Breast epithelium (tissue), 4 donors: ENCODE data around the gene ZNF418. TPM values are rescaled to one million over a fixed set of nuclear protein-coding genes. Genes with fewer than 3 reads are reported as not detected.
"Not testable (repeated sequence)": the region's sequence is repeated elsewhere in the genome, so short reads cannot be mapped to it uniquely, and the experiment has no call there.

Source experiments
- DNase-seq, 2 donors: peaks; one replicate each; pipeline ENCODE4 v3.0.0-alpha.2; 2019; ENCODE audit warnings: low spot score in 2 of 2
- H3K27ac ChIP-seq, 2 donors: fragments of 200-600 bp; sonication (generic) in 1 of 2; one replicate each; pipeline ENCODE4 v1.5.1; 2016 to 2019; ENCODE audit warnings: mild to moderate bottlenecking in 1 of 2
- H3K27me3 ChIP-seq, 2 donors: fragments of 200-600 bp; sonication (generic) in 1 of 2; one replicate each; pipeline versions ENCODE4 v1.5.1 to v1.6.0; 2017 to 2019; ENCODE audit warnings: control low read depth in 1 of 2, mild to moderate bottlenecking in 1 of 2
- H3K36me3 ChIP-seq: fragments of 200-600 bp; one replicate; pipeline ENCODE4 v1.5.1; 2019
- H3K4me1 ChIP-seq, 2 donors: fragments of 200-600 bp; sonication (generic); one replicate each; pipeline ENCODE4 v1.5.1; 2016 to 2019; ENCODE audit warnings: control low read depth in 1 of 2
- H3K4me3 ChIP-seq, 3 donors: fragments of 200-600 bp; sonication (generic); 1 replicate in 2 of 3; 2 replicates in 1 of 3; pipeline ENCODE4 v1.5.1; 2016 to 2019; ENCODE audit warnings: mild to moderate bottlenecking in 3 of 3, moderate library complexity in 2 of 3
- H3K9me3 ChIP-seq, 2 donors: fragments of 200-600 bp; sonication (generic) in 1 of 2; one replicate each; pipeline ENCODE4 v1.5.1; 2016 to 2019; ENCODE audit warnings: control low read depth in 1 of 2
- POLR2A ChIP-seq: fragments of 450-650 bp; IDR thresholded peaks from one replicate; pipeline ENCODE4 v1.6.1; 2016; ENCODE audit warnings: antibody characterized with exemption, mild to moderate bottlenecking, moderate library complexity
- POLR2AphosphoS5 ChIP-seq, 3 donors: sonication (generic); formaldehyde crosslinking; IDR thresholded peaks; one replicate each; pipeline ENCODE4 v1.6.1; 2017; ENCODE audit warnings: antibody characterized with exemption in 3 of 3
- intact Hi-C: fragments of 100-400 bp; cut with DNase I; formaldehyde crosslinking; loops from one replicate; pipeline ENCODE4 v1.15.1; 2023; ENCODE audit warnings: low total_unique reads
- total RNA-seq, 3 donors: library from RNA; depleted of rRNA; stranded (reverse); fragments of >200 nt; gene quantifications; one replicate each; pipeline ENCODE4 v1.1.0, GENCODE V29; 2016
- TF ChIP-seq, protein P1 (sequence below), 3 donors: fragments of 450-650 bp; IDR thresholded peaks; one replicate each; pipeline ENCODE4 v1.5.1; 2016 to 2017; ENCODE audit warnings: antibody characterized with exemption in 3 of 3, mild to moderate bottlenecking in 3 of 3, moderate library complexity in 3 of 3

ZNF418 gene
- total RNA-seq, 3 donors from 2014 or later, result 3.2 to 8.9 (median 5.9) TPM

DNA sequence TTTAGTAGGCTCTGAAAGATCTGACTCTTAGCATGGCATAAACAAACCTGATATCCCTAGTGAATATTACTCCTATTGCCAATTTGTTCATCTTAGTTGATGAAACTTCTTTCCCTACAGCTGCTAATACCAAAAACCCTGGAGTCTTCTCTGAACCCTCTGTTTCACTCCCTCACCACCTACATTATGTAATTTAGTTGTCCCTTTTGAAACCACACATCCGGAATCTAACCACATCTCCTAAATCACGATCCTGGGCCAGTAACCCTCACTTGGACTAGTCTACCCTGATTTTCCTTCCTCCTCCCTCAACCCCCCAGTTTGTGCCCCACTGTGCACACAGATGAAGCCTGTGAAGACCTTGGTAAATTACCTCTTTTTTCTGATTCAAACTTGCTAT lies 11.1 kb upstream of the ZNF418 start:
- Histone ChIP-seq H3K4me3 (peak overlapping the region; percentile 86 to 95 (median 86)), H3K9me3 (peaks cover 51 to 59% of the 10 kb centered on the region in 2 donors), H3K36me3 (peaks cover 24% of the 10 kb centered on the region), H3K27me3 (no peaks in the 10 kb centered on the region), H3K27ac (no peak overlapping the region), H3K4me1 (no peaks in the 10 kb centered on the region)
- intact Hi-C loops, result no loop called here
- no peak for DNase-seq
- no peak for TF ChIP-seq POLR2AphosphoS5 (IDR thresholded peaks at IDR 0.05)
- TF ChIP-seq POLR2A, result no peak
- TF ChIP-seq, protein P1, sequence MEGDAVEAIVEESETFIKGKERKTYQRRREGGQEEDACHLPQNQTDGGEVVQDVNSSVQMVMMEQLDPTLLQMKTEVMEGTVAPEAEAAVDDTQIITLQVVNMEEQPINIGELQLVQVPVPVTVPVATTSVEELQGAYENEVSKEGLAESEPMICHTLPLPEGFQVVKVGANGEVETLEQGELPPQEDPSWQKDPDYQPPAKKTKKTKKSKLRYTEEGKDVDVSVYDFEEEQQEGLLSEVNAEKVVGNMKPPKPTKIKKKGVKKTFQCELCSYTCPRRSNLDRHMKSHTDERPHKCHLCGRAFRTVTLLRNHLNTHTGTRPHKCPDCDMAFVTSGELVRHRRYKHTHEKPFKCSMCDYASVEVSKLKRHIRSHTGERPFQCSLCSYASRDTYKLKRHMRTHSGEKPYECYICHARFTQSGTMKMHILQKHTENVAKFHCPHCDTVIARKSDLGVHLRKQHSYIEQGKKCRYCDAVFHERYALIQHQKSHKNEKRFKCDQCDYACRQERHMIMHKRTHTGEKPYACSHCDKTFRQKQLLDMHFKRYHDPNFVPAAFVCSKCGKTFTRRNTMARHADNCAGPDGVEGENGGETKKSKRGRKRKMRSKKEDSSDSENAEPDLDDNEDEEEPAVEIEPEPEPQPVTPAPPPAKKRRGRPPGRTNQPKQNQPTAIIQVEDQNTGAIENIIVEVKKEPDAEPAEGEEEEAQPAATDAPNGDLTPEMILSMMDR (IDR thresholded peaks at IDR 0.05), result no peak

DNA sequence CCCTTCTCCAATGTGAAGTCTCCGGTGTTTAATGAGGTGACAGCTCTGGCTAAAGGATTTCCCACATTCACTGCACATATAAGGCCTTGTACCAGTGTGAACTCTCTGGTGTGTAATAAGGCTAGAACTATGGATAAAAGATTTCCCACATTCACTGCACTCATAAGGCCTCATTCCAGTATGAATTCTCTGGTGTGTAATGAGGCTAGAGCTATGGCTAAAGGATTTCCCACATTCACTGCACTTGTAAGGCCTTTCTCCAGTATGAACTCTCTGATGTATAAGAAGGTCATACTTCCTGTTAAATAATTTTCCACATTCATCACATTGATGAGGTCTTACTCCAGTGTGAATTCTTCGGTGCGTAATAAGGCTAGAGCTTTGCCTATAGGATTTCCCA lies 6.4 kb upstream of the ZNF418 start:
- intact Hi-C loops, result no loop called here

DNA sequence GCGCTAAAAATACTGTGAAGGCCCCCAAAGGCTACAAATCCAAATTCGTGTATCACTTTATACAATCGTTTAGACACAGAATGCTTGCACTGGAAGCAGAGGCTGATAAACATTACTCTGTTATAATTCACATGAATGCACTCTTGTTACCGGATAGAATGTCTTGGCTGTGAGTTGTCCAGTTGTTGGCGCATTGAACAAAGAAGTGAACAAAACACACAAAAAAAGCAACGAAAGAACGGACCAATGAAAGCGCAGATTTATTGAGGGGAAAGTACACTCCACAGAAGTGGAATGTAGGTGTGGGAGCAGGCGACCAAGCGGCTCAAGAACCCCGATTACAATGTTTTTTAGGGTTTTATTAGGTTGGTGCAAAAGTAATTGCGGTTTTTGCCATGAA lies 529 bp upstream of the ZNF418 start:
- no peak for DNase-seq
- intact Hi-C loops, result no loop called here
- Histone ChIP-seq H3K4me3 (no peak overlapping the region), H3K27ac (no peak overlapping the region), H3K9me3 (peaks cover 60 to 94% of the 10 kb centered on the region in 2 donors), H3K27me3 (no peaks in the 10 kb centered on the region), H3K4me1 (no peaks in the 10 kb centered on the region), H3K36me3 (peaks cover 1% of the 10 kb centered on the region)
- TF ChIP-seq POLR2AphosphoS5 (IDR thresholded peaks at IDR 0.05) (no peak), POLR2A (no peak)
- TF ChIP-seq, protein P1 (IDR thresholded peaks at IDR 0.05), result no peak

More for the DNA sequence above, 6.4 kb upstream of the ZNF418 start:
- Histone ChIP-seq H3K9me3 (peaks cover 78 to 92% of the 10 kb centered on the region in 2 donors), H3K27me3 (no peaks in the 10 kb centered on the region), H3K36me3 (peaks cover 31% of the 10 kb centered on the region), H3K27ac (no peak overlapping the region), H3K4me3 (no peak overlapping the region), H3K4me1 (no peaks in the 10 kb centered on the region)
- DNase-seq, result no peak
- no peak for TF ChIP-seq POLR2A
- TF ChIP-seq, protein P1 (IDR thresholded peaks at IDR 0.05), result no peak
- TF ChIP-seq POLR2AphosphoS5 (IDR thresholded peaks at IDR 0.05), result no peak

DNA sequence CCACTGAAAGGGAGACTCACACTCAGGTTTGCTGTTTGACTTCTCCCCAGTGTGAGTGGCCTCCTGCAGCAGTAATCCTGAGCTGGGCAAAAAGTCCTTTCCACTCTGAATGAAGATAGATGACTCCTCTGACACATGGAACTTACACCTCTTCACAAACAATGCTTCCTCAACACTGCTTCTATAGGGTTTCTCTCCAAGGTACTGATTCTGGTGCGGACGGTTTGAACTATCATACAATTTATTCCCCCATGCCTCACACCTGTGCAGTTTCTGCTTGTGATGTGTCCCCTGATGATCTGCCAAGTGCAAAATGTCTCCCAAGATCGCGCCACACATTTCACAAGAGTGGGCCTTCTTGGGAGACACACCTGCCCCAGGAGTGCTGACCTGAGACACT lies 7.6 kb downstream of the ZNF418 start:
- no peaks in the 10 kb centered on the region for H3K27me3 ChIP-seq
- no peak overlapping the region for H3K27ac ChIP-seq
- intact Hi-C loops, result no loop called here
- peak overlapping the region in 1 of 3 donors; percentile 14 for H3K4me3 ChIP-seq
- TF ChIP-seq, protein P1 (IDR thresholded peaks at IDR 0.05), result no peak
- no peak for TF ChIP-seq POLR2AphosphoS5 (IDR thresholded peaks at IDR 0.05)
- no peak for TF ChIP-seq POLR2A
- H3K4me1 ChIP-seq, result no peaks in the 10 kb centered on the region
- no peak for DNase-seq
- H3K36me3 ChIP-seq, result no peaks in the 10 kb centered on the region
- peaks cover 86 to 87% of the 10 kb centered on the region in 2 donors for H3K9me3 ChIP-seq

DNA sequence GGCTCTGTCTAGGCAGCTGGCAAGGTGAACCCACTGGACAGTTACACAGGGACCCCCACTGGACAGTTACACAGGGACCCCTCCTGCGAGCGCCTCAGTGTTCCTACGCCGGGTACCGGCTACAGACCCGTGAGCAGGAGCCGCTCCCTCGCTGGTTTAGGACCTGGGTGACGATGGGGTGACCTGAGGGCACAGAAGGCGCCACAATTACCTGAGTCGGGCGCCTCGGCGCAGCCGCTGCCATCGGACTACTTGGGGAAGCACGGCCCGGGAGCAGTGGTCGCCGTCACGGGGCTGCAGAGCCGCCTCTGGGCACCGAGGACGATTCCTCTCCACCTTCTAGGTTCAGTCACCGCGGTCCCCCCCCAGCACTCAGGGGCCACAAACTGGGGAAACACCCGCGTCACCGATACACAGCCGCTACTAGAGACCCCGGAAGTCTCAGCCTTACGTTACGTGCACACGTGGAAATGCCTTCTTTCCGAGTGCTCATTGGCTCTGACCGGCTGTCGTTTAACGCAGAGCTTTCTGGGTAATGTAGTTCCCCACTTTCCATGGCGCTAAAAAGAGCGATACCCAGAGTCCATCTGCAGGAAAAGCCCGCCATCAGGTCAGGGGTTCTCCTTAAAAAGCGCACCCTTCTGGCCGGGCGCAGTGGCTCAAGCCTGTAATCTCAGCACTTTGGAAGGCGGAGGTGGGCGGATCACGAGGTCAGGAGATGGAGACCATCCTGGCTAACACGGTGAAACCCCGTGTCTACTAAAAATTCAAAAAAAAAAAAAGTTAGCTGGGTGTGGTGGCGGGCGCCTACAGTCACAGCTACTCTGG lies 18.8 kb downstream of the ZNF418 start, which contains the start of gene ZNF417:
Gene ZNF417, minus strand, starts transcription at position 425 of the 828 bp plus-strand sequence. Its CDS starts 181 bp downstream, at position 244.
- H3K4me1 ChIP-seq, H3K36me3 ChIP-seq, intact Hi-C loops, H3K27me3 ChIP-seq: not testable (repeated sequence)
- DNase-seq, result peak; percentile 71 to 85
- TF ChIP-seq POLR2AphosphoS5 (IDR thresholded peaks at IDR 0.05), result peak in 1 of 3 donors; percentile 85
- Histone ChIP-seq H3K9me3 (peaks cover 12 to 31% of the 10 kb centered on the region in 2 donors), H3K27ac (peak within 1 kb of the TSS; percentile 61 to 88), H3K4me3 (peak within 1 kb of the TSS; percentile 60 to 88 (median 77))
